Stomach smooth muscle (tissue), 2 donors: ENCODE measurements around the gene SLC31A1.

Source experiments
- H3K27ac ChIP-seq: one replicate; pipeline ENCODE4 v1.7.0; 2013; ENCODE audit warnings: mild to moderate bottlenecking, low read length, inconsistent platforms
- H3K27me3 ChIP-seq, 2 donors: one replicate each; pipeline ENCODE4 v1.7.0; 2013; ENCODE audit warnings: low read length in 2 of 2; ENCODE audit not compliant: insufficient read depth in 2 of 2, control insufficient read depth in 1 of 2
- H3K36me3 ChIP-seq, 2 donors: one replicate each; pipeline ENCODE4 v1.7.0; 2013; ENCODE audit warnings: low read length in 2 of 2; ENCODE audit not compliant: control insufficient read depth in 2 of 2, insufficient read depth in 2 of 2
- H3K4me1 ChIP-seq: one replicate; pipeline ENCODE4 v1.7.0; 2013; ENCODE audit warnings: low read length; ENCODE audit not compliant: control insufficient read depth, insufficient read depth
- H3K4me3 ChIP-seq, 2 donors: one replicate each; pipeline ENCODE4 v1.7.0; 2013; ENCODE audit warnings: low read length in 2 of 2
- H3K9ac ChIP-seq, 2 donors: one replicate each; pipeline ENCODE4 v1.7.0; 2013; ENCODE audit warnings: low read length in 2 of 2, mild to moderate bottlenecking in 1 of 2
- H3K9me3 ChIP-seq, 2 donors: one replicate each; pipeline ENCODE4 v1.7.0; 2013; ENCODE audit warnings: low read length in 2 of 2; ENCODE audit not compliant: control insufficient read depth in 2 of 2
- donor health status: healthy.
- donor health status: Pancreatic carcinoma.

Gene SLC31A1

GRCh38 chr9:113186137-113186755 is 35.1 kb upstream of the SLC31A1 start:
- no peaks in the 10 kb centered on the region for H3K27me3 ChIP-seq
- no peaks in the 10 kb centered on the region for H3K9me3 ChIP-seq
- H3K4me1 ChIP-seq, result no peaks in the 10 kb centered on the region
- H3K9ac ChIP-seq, result no peak overlapping the region
- H3K4me3 ChIP-seq, result no peak overlapping the region
- H3K36me3 ChIP-seq, result peaks cover 69% of the 10 kb centered on the region in 2 donors
- no peak overlapping the region for H3K27ac ChIP-seq

- H3K9me3 ChIP-seq, result no peaks in the 10 kb centered on the region
- H3K36me3 ChIP-seq, result peaks cover 60% of the 10 kb centered on the region in 2 donors
- no peak overlapping the region for H3K9ac ChIP-seq
- no peak overlapping the region for H3K27ac ChIP-seq
- H3K4me3 ChIP-seq, result no peak overlapping the region
- no peaks in the 10 kb centered on the region for H3K4me1 ChIP-seq
- no peaks in the 10 kb centered on the region for H3K27me3 ChIP-seq
These were observed 33.3 kb upstream of the SLC31A1 start for GRCh38 chr9:113187929-113188595.

- no peak overlapping the region for H3K9ac ChIP-seq
- peaks cover 35 to 37% of the 10 kb centered on the region in 2 donors for H3K36me3 ChIP-seq
- H3K4me3 ChIP-seq, result no peak overlapping the region
- H3K27ac ChIP-seq, result no peak overlapping the region
- H3K27me3 ChIP-seq, result no peaks in the 10 kb centered on the region
- no peaks in the 10 kb centered on the region for H3K4me1 ChIP-seq
- H3K9me3 ChIP-seq, result no peaks in the 10 kb centered on the region
These were observed 28.9 kb upstream of the SLC31A1 start for GRCh38 chr9:113192455-113192854.

GRCh38 chr9:113199683-113200329 is 21.5 kb upstream of the SLC31A1 start:
- Histone ChIP-seq H3K4me3 (no peak overlapping the region), H3K27me3 (no peaks in the 10 kb centered on the region), H3K9ac (no peak overlapping the region), H3K9me3 (no peaks in the 10 kb centered on the region), H3K4me1 (no peaks in the 10 kb centered on the region), H3K27ac (no peak overlapping the region), H3K36me3 (peaks cover 27 to 44% of the 10 kb centered on the region in 2 donors)

- Histone ChIP-seq H3K9ac (no peak overlapping the region), H3K4me3 (no peak overlapping the region), H3K4me1 (no peaks in the 10 kb centered on the region), H3K27me3 (no peaks in the 10 kb centered on the region), H3K9me3 (no peaks in the 10 kb centered on the region), H3K27ac (no peak overlapping the region), H3K36me3 (peaks cover 14 to 29% of the 10 kb centered on the region in 2 donors)
These were observed 15.9 kb upstream of the SLC31A1 start for GRCh38 chr9:113205432-113205831.

GRCh38 chr9:113205861-113206260 is 15.5 kb upstream of the SLC31A1 start:
- Histone ChIP-seq H3K36me3 (peaks cover 16 to 32% of the 10 kb centered on the region in 2 donors), H3K4me1 (no peaks in the 10 kb centered on the region), H3K9me3 (no peaks in the 10 kb centered on the region), H3K4me3 (no peak overlapping the region), H3K27me3 (no peaks in the 10 kb centered on the region), H3K27ac (no peak overlapping the region), H3K9ac (no peak overlapping the region)

GRCh38 chr9:113210815-113211214 is 10.5 kb upstream of the SLC31A1 start:
- H3K9me3 ChIP-seq, result no peaks in the 10 kb centered on the region
- no peak overlapping the region for H3K27ac ChIP-seq
- no peak overlapping the region for H3K4me3 ChIP-seq
- H3K4me1 ChIP-seq, result no peaks in the 10 kb centered on the region
- peaks cover 16 to 18% of the 10 kb centered on the region in 2 donors for H3K36me3 ChIP-seq
- H3K9ac ChIP-seq, result no peak overlapping the region
- no peaks in the 10 kb centered on the region for H3K27me3 ChIP-seq

- Histone ChIP-seq H3K27me3 (no peaks in the 10 kb centered on the region), H3K9me3 (no peaks in the 10 kb centered on the region), H3K36me3 (peaks cover 3 to 6% of the 10 kb centered on the region in 2 donors), H3K4me1 (peaks cover 5% of the 10 kb centered on the region), H3K4me3 (no peak overlapping the region), H3K9ac (no peak overlapping the region), H3K27ac (no peak overlapping the region)
These were observed 6.2 kb upstream of the SLC31A1 start for GRCh38 chr9:113215132-113215531.

- Histone ChIP-seq H3K27ac (no peak overlapping the region), H3K4me3 (no peak overlapping the region), H3K4me1 (peaks cover 9% of the 10 kb centered on the region), H3K36me3 (peaks cover 0 to 3% of the 10 kb centered on the region in 2 donors), H3K9ac (no peak overlapping the region), H3K27me3 (no peaks in the 10 kb centered on the region), H3K9me3 (no peaks in the 10 kb centered on the region)
These were observed 4.9 kb upstream of the SLC31A1 start for GRCh38 chr9:113216406-113216805.

GRCh38 chr9:113219186-113219936 is 2.0 kb upstream of the SLC31A1 start:
- H3K4me1 ChIP-seq, result peaks cover 19% of the 10 kb centered on the region
- H3K9ac ChIP-seq, result no peak overlapping the region
- H3K36me3 ChIP-seq, result no peaks in the 10 kb centered on the region
- H3K9me3 ChIP-seq, result no peaks in the 10 kb centered on the region
- no peaks in the 10 kb centered on the region for H3K27me3 ChIP-seq
- H3K27ac ChIP-seq, result no peak overlapping the region
- H3K4me3 ChIP-seq, result peak overlapping the region in 1 of 2 donors; percentile 94
